Right lobe of liver (tissue), 6 donors: ENCODE measurements around the gene SNX15. TPM values are rescaled to one million over a fixed set of nuclear protein-coding genes. Genes with fewer than 3 reads are reported as not detected.
A peak's percentile ranks its signal among the peaks of the same experiment; 100 is the strongest.

Experiments
- ATAC-seq, 4 donors: fragments of 200-7000 bp; cut with Tn5 transposase; one replicate each; pipeline ENCODE4 v1.9.1; 2020; ENCODE audit warnings: mild to moderate bottlenecking in 4 of 4, moderate library complexity in 4 of 4
- DNase-seq, 3 donors: peaks; one replicate each; pipeline ENCODE4 v3.0.0-alpha.2; 2020
- H3K27ac ChIP-seq, 3 donors: fragments of 200-600 bp; one replicate each; pipeline ENCODE4 v1.8.0; 2022
- H3K27me3 ChIP-seq, 2 donors: fragments of 200-600 bp; one replicate each; pipeline ENCODE4 v1.8.0; 2022
- H3K36me3 ChIP-seq, 4 donors: fragments of 200-600 bp; sonication (generic) in 1 of 4; one replicate each; pipeline versions ENCODE4 v1.5.1 to v1.8.0; 2017 to 2022; ENCODE audit warnings: control low read depth in 1 of 4
- H3K4me1 ChIP-seq, 4 donors: fragments of 200-600 bp; sonication (generic) in 1 of 4; one replicate each; pipeline versions ENCODE4 v1.5.1 to v1.8.0; 2017 to 2022; ENCODE audit warnings: control low read depth in 1 of 4
- H3K4me3 ChIP-seq, 3 donors: fragments of 200-600 bp; one replicate each; pipeline ENCODE4 v1.8.0; 2022
- H3K9me3 ChIP-seq, 4 donors: fragments of 200-600 bp; sonication (generic) in 1 of 4; one replicate each; pipeline versions ENCODE4 v1.5.1 to v1.8.0; 2017 to 2022; ENCODE audit warnings: control low read depth in 1 of 4
- POLR2A ChIP-seq: fragments of 450-650 bp; IDR thresholded peaks from one replicate; pipeline ENCODE4 v1.6.1; 2017; ENCODE audit warnings: antibody characterized with exemption, mild to moderate bottlenecking
- WGBS: methylation state at CpG from one replicate; pipeline ENCODE4 v1.1.6; 2018; ENCODE audit warnings: low coverage, low lambda C conversion rate; ENCODE audit not compliant: insufficient coverage; ENCODE audit errors: missing lambda C conversion rate; 5-methylcytosine and 5-hydroxymethylcytosine counted together
- intact Hi-C, 2 donors: fragments of 100-400 bp; cut with DNase I; formaldehyde crosslinking; loops; one replicate each; pipeline versions ENCODE4 v1.11.2 to v1.14.1; 2022
- total RNA-seq, 6 experiments: library from RNA; depleted of rRNA in 2 of 6; stranded (reverse); fragments of >200 nt in 2 of 6; fragmentation: NEBNext Ultra II Directional in 3 of 6; extraction: Animal tissue kit (Norgen Biotek cat#: 25700) in 3 of 6; gene quantifications; one replicate each; pipeline versions ENCODE4 v1.1.0 to v1.2.4, GENCODE V29; 2016 to 2023
- TF ChIP-seq, protein P1 (sequence below), 4 donors: fragments of 200-600 bp in 3 of 4; fragments of 450-650 bp in 1 of 4; IDR thresholded peaks; one replicate each; pipeline versions ENCODE4 v1.5.1 to v1.8.0; 2016 to 2022; ENCODE audit warnings: antibody characterized with exemption in 4 of 4, mild to moderate bottlenecking in 2 of 4
- donor health status: DM: no; HTN: yes; CAD: no.
- donor health status: DM: no; HTN: no; CAD: no.
- donor health status: DM: no; HTN: no; CAD: no.
- donor health status: DM: no; HTN: yes; CAD: no.
- donor health status: DM: no; HTN: yes; CAD: no.

SNX15 gene
- total RNA-seq, 6 experiments from 2014 or later = 6.4 to 10.3 (median 8.7) TPM

DNA sequence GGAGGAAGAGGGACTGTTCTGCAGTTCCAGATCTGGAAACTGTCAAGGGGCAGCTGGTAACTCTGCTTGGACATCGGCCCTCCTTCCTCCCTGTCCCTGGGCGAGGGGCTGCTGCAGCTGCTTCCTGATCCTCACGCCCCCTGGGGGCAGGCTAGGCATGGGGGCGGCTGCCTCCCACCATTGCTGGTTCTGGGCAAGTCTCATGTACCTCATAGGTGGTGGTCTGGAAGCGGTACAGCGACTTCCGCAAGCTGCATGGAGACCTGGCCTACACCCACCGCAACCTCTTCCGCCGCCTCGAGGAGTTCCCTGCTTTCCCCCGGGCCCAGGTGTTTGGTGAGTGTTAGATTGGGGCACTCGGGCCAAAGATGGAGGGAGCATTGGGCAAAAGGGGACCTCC, 5.0 kb downstream of the SNX15 start:
- no CpG with 5 or more reads among the region's 13 CpGs for WGBS
- H3K4me3 ChIP-seq = no peak overlapping the region
- no peak overlapping the region for H3K27ac ChIP-seq
- TF ChIP-seq, protein P1, sequence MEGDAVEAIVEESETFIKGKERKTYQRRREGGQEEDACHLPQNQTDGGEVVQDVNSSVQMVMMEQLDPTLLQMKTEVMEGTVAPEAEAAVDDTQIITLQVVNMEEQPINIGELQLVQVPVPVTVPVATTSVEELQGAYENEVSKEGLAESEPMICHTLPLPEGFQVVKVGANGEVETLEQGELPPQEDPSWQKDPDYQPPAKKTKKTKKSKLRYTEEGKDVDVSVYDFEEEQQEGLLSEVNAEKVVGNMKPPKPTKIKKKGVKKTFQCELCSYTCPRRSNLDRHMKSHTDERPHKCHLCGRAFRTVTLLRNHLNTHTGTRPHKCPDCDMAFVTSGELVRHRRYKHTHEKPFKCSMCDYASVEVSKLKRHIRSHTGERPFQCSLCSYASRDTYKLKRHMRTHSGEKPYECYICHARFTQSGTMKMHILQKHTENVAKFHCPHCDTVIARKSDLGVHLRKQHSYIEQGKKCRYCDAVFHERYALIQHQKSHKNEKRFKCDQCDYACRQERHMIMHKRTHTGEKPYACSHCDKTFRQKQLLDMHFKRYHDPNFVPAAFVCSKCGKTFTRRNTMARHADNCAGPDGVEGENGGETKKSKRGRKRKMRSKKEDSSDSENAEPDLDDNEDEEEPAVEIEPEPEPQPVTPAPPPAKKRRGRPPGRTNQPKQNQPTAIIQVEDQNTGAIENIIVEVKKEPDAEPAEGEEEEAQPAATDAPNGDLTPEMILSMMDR (IDR thresholded peaks at IDR 0.05) = no peak
- TF ChIP-seq POLR2A = no peak
- no peaks in the 10 kb centered on the region for H3K9me3 ChIP-seq
- H3K36me3 ChIP-seq = peaks cover 0 to 15% (median 1%) of the 10 kb centered on the region in 4 donors
- no peaks in the 10 kb centered on the region for H3K27me3 ChIP-seq
- DNase-seq (no peak), ATAC-seq (no peak)
- H3K4me1 ChIP-seq = peaks cover 0 to 8% (median 4%) of the 10 kb centered on the region in 4 donors
- intact Hi-C loops = loop anchor here in 1 of 2 donors (10.0 kb wide), 1 partner anchor 73 kb away; no protein-coding TSS in a partner anchor

DNA sequence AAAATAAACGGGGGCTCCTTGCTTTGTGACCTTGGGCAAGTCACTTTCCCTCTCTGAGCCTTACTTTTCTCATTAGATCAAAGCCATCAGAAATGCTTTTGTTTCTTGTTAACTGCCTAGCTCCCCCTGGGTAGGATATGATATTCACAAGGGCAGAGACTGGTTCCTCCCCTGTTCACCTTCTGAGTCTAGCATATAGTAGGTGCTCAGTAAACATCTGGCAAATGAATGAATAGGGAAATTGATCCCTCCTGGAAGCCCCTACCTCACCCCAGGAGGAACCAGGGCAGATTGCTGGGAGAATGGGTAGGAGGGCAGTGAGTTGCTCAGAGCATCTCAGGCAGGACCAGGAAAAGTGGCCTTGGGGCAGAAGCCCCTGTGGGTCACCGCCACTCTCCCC, 7.2 kb downstream of the SNX15 start:
- H3K4me3 ChIP-seq = no peak overlapping the region
- 100% methylated on average over 2 of the region's 2 CpGs for WGBS
- TF ChIP-seq POLR2A = no peak
- TF ChIP-seq, protein P1 (IDR thresholded peaks at IDR 0.05) = no peak
- DNase-seq (no peak), ATAC-seq (no peak)
- H3K27me3 ChIP-seq = no peaks in the 10 kb centered on the region
- no peak overlapping the region for H3K27ac ChIP-seq
- no peaks in the 10 kb centered on the region for H3K4me1 ChIP-seq
- H3K36me3 ChIP-seq = peaks cover 0 to 15% (median 1%) of the 10 kb centered on the region in 4 donors
- intact Hi-C loops = loop anchor here in 1 of 2 donors (10.0 kb wide), 1 partner anchor 70 kb away; no protein-coding TSS in a partner anchor
- H3K9me3 ChIP-seq = no peaks in the 10 kb centered on the region

DNA sequence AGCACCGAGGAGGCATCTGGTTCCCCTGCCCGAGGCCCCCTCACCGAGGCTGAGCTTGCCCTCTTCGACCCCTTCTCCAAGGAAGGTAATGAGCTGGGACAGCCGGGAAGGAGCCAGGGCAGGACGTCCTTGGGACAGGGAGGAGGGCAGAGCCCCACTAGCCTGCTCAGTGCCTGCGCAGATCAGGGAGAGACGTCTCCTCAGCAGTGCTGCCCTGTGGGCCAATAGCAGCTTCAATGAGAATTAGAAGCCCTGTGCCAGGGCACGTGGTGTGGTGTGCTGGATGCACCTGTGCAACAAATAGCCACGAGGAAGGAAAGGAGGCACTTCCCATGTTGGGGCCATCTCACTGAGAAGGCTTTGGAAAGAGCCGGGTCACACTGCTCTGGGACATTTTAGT, 8.3 kb downstream of the SNX15 start:
- intact Hi-C loops = loop anchor here in 1 of 2 donors (10.0 kb wide), 1 partner anchor 69 kb away; no protein-coding TSS in a partner anchor
- Histone ChIP-seq H3K27me3 (no peaks in the 10 kb centered on the region), H3K36me3 (peaks cover 0 to 15% (median 1%) of the 10 kb centered on the region in 4 donors), H3K27ac (no peak overlapping the region), H3K9me3 (no peaks in the 10 kb centered on the region), H3K4me3 (no peak overlapping the region), H3K4me1 (peaks cover 0 to 5% (median 0%) of the 10 kb centered on the region in 4 donors)
- WGBS = 96% methylated on average over 4 of the region's 11 CpGs
- no peak for TF ChIP-seq POLR2A
- TF ChIP-seq, protein P1 (IDR thresholded peaks at IDR 0.05) = no peak
- DNase-seq (no peak), ATAC-seq (no peak)

DNA sequence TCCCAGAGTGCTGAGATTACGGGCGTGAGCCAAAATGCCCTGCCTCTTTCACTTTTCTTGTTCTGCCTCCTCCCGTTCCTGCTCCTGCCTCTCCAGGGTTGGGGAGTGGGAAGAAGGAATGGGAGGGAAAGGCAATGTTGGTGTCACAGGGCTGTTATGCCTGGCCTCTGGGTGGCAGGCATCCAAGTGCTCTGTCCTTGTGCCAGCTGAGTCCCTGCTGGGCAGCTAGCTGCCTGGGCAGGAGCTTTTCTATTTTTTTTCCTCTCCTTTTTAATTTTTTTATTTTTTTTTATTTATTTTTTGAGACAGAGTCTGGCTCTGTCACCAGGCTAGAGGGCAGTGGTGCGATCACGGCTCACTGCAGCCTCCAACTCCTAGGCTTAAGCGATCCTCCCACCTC, 9.7 kb downstream of the SNX15 start:
- DNase-seq = peak; percentile 76 to 85 (median 82)
- 51% methylated on average over 6 of the region's 6 CpGs for WGBS
- no peaks in the 10 kb centered on the region for H3K27me3 ChIP-seq
- TF ChIP-seq, protein P1 (IDR thresholded peaks at IDR 0.05) = no peak
- TF ChIP-seq POLR2A = no peak
- no peak overlapping the region for H3K27ac ChIP-seq
- no peak overlapping the region for H3K4me3 ChIP-seq
- H3K4me1 ChIP-seq = peaks cover 0 to 8% (median 1%) of the 10 kb centered on the region in 4 donors
- intact Hi-C loops = loop anchor here in 1 of 2 donors (10.0 kb wide), 1 partner anchor 68 kb away; no protein-coding TSS in a partner anchor
- peak in 1 of 4 donors; percentile 6 for ATAC-seq
- peaks cover 0 to 15% (median 1%) of the 10 kb centered on the region in 4 donors for H3K36me3 ChIP-seq
- no peaks in the 10 kb centered on the region for H3K9me3 ChIP-seq
